Fibroblast of lung (primary cell): ENCODE results near the gene DIAPH1.

Experiments
- EZH2 ChIP-seq: IDR thresholded peaks from 2 replicates; pipeline ENCODE4 v1.5.1; 2012; ENCODE audit warnings: low read length, control low read depth, mild to moderate bottlenecking; ENCODE audit errors: missing control alignments
- TF ChIP-seq, protein P1 (sequence below), 2 donors: IDR thresholded peaks in 1 of 2; conservative IDR thresholded peaks in 1 of 2; 1 replicate in 1 of 2; 2 replicates in 1 of 2; pipeline ENCODE4 v1.5.1; 2011 to 2012; ENCODE audit warnings: low read length in 2 of 2, control low read depth in 1 of 2, inconsistent platforms in 1 of 2, low read depth in 1 of 2, mild to moderate bottlenecking in 1 of 2

DNA sequence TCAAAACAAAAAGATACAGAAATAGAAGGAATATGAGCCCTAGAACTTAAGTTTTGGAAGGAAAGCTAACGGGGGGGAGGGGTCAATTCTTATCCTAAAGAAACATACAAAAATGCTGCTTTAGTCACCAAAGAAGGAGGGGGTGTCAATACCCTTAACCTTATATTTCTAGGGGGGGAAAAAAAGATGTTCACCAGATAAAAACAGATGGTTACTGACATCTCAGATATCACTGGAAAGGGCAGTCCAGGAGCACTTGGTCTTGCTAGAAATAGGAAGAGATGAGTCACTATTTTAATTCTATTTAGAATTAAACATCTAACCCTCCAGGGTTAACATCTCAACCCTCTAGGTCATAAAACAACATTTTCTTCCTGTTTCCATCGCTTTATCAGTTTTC lies 1.7 kb downstream of the DIAPH1 start:
- TF ChIP-seq, protein P1, sequence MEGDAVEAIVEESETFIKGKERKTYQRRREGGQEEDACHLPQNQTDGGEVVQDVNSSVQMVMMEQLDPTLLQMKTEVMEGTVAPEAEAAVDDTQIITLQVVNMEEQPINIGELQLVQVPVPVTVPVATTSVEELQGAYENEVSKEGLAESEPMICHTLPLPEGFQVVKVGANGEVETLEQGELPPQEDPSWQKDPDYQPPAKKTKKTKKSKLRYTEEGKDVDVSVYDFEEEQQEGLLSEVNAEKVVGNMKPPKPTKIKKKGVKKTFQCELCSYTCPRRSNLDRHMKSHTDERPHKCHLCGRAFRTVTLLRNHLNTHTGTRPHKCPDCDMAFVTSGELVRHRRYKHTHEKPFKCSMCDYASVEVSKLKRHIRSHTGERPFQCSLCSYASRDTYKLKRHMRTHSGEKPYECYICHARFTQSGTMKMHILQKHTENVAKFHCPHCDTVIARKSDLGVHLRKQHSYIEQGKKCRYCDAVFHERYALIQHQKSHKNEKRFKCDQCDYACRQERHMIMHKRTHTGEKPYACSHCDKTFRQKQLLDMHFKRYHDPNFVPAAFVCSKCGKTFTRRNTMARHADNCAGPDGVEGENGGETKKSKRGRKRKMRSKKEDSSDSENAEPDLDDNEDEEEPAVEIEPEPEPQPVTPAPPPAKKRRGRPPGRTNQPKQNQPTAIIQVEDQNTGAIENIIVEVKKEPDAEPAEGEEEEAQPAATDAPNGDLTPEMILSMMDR (conservative IDR thresholded peaks at IDR 0.05 in 1 of 2, IDR thresholded peaks at IDR 0.05 in 1 of 2; ENCODE audit: low read depth in 1 of 2, low read length in 2 of 2) = no peak
- no peak for TF ChIP-seq EZH2
